CD4-positive, alpha-beta T cell treated with Interleukin-15 for 1 hour (primary cell): Measurements from ENCODE around the gene SIK1.
"Not testable (repeated sequence)": the region's sequence is repeated elsewhere in the genome, so short reads cannot be mapped to it uniquely, and the experiment has no call there.

ENCODE experiments used
- DNase-seq: peaks from one replicate; pipeline ENCODE4 v3.0.0-alpha.2; 2020

The SIK1 gene

DNA sequence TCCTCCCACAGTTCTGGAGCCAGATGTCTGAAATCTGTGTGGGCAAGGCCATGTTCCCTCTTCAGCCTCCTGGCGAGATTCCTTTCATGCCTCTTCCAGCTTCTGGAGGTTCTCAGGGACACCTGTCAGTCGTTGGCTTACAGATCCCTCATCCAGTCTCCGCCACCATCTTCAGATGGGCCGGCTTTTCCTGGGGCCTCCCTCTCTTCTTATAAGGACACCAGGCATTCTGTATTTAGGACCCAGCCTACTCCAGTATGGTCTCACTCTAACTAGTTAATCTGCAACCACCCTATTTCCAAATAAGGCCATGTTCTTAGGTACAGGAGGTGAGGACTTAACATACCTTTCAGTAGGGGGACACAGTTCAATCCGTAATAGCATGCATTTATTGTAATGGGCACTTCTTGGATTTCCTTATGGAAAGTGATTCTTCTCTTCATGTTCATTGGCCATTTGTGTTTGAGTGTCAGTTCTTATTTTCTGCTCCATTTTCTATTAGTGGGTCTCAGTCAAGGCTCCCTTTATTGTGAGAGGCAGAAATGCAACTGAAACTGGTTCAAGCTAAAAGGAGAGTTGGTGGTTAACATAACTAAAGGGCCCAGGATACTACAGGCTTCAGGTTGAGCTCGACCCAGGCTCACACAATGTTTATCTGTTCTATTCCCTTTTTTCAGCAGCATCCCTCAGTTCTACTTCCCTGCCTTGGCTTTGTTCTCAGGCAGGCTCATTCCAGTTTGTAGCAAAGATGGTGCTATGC, 12.6 kb upstream of the SIK1 start:
- not testable (repeated sequence) for DNase-seq

DNA sequence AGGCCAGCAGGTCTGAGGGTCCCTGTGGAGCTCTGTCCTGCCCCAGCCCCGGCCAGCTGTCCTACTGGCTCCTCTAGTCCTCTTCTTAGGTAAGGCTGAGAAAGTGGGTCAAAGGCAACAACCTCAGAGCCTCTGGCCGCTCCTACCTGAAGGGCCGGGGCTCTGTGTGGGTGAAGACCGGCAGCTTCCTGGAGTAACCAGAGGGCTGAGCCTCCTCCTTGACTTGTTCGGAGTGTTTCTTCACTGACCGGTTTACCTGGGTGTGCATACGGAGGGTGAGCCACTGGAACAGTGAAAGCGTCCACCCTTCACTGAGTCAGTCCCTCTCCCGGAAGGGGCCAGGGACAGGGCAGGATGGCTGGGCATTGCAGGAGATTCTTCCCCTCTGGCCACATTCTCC, 9.3 kb upstream of the SIK1 start:
- DNase-seq = not testable (repeated sequence)

DNA sequence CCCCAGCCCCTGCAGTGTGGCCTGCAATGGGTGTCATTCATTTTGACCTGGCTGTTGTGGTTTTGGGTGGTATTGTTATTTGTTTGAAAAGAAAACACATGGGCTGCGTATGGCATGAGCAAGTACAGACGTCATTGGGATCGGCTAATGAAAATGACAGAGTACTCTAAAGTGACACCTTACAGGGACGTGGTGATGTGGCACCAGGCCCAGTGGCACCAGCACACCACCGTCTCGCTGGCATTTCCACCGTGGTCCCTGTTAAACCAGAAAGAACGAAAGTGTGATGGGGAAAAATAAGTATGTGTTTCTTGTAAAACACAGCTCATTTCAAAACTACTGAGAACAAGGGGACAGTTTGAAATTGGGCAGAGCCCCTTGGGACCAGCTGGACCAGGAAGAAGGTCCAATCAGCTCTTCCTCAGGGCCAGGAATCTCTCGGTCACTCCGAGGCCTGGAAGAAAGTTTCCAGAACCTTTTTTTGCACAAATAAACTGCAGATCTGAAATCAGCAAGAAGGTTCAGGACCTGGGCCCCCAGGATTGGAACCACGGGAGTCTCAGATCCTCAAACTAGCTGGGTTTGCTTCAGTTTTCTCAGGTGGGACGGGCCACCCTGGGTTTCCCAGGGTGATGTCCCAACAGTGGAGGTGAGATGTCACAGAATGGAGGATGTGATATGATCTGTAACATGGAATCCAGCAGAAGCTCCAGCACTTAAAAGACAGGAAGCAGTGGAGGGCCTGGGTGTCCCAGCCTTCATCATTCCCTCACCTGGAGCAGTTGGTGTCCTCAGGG, 6.6 kb upstream of the SIK1 start:
- not testable (repeated sequence) for DNase-seq

DNA sequence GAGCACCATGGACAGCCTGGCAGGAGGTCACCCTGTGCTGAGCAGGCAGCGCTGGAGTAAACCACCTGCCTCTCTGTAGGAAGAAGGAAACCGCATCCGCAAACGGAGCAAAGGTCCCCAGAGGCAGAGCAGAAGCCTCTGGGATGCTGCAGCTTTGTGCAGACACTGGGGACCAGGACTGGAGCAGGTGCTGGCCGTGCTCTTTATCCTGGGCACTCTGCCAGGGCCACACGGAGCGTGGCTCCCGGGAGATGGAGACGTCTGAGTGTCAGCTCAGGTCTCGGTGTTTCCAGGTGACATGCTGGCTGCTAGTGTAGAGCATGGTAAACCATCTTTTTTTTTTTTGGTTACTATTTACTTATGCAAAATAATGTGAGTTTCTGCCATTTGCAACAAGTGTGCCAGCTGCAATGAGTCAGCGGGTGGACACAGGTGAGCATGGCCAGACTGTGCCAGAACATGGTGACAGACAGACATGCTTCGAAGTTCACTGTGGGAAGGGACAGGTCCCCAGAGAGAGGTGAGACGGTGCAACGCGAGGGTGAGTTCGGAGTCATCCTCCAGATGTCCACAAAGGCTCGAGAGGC, 4.0 kb upstream of the SIK1 start:
- not testable (repeated sequence) for DNase-seq

DNA sequence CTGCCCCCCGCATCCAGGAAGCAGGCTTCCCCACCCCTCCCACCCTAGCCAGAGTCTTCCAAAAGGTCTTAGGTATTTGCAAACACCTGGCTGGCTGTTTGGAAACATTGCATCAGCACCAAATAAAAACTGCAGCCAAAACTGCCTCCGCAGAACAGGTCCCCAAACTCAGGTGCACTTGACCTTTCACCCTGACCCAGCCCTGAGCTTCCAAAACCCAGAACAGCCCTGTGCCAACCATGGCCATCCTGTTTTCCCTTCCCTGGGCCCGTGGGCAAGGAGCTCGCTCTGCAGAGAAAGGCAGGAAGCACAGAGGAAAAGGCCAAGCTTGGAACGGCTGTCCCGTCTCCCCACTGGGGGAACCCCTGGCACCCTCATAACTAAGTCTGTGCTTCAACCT, 2.0 kb upstream of the SIK1 start:
- DNase-seq = not testable (repeated sequence)

DNA sequence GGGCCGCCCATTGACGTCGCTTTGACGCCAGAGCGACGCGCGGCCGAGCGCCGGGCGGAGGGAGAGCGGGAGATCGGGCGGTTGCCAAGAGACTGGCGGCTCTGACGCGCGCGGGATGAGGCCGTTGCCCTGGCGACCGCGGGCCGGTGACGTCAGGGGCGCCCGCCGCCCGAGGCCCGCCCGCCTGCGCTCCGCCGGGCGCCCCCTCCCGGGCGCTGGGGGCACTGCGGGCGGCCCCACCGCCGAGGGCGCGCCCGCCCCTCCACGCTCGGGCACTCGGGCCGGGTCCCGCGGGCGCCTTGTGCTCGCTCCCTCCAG, 270 bp upstream of the SIK1 start:
- DNase-seq = not testable (repeated sequence)

DNA sequence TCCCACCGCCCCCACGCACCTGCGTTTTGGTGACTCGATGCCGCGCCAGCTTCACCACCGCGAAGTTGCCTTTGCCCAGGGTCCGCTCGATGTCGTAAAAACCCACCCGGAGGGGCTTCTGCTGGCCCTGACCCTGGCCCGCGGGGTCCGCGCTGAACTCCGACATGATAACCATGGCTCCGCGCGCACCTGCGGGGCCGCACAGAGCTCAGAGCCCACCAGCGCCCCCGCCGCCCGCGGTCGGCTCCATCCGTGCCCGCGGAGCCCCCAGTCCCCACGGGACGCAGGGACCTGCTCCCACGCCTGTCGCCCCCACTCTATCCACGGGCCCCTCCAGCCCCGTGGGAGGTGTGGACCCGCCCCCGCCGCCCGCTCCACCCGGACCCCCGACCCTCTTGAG, 927 bp downstream of the SIK1 start:
- not testable (repeated sequence) for DNase-seq

DNA sequence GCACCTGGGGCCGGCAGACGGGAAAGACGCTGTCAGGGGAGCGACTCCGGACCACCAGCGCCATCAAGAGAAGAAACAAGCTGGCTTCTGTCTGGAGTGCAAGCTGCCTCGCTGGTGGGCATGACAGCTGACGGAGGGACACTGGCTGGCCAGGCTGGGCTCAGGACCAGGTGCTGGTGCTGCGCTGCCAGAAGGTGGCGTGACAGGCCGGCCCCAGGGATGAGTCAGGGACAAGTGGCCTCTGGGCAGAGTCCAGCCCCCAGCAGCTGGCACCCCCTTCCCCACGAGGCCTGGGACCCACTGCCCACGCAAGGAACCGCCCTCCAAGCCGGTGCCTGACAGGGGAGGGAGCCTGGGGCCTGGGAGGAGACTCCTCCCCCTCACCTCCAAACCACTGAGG, 7.5 kb downstream of the SIK1 start:
- not testable (repeated sequence) for DNase-seq

DNA sequence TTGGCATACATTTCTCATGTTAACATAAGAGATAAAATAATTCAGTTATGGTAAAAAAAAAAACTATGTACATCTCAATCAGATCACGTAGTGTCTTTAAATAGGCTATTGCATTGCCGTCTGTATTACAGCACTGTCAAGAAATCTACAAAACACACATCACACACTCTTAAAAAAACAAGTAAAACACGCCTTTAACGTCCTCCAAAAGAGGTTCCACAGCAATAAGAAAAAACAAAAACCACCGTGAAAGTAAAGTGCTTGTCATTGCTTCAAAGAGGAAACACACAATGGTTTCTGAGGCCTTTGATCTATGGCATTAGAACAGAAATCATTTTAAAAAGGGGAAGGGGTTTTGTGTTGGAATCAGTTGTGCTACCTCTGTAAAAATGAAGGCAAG, 12.4 kb downstream of the SIK1 start:
- DNase-seq = not testable (repeated sequence)

DNA sequence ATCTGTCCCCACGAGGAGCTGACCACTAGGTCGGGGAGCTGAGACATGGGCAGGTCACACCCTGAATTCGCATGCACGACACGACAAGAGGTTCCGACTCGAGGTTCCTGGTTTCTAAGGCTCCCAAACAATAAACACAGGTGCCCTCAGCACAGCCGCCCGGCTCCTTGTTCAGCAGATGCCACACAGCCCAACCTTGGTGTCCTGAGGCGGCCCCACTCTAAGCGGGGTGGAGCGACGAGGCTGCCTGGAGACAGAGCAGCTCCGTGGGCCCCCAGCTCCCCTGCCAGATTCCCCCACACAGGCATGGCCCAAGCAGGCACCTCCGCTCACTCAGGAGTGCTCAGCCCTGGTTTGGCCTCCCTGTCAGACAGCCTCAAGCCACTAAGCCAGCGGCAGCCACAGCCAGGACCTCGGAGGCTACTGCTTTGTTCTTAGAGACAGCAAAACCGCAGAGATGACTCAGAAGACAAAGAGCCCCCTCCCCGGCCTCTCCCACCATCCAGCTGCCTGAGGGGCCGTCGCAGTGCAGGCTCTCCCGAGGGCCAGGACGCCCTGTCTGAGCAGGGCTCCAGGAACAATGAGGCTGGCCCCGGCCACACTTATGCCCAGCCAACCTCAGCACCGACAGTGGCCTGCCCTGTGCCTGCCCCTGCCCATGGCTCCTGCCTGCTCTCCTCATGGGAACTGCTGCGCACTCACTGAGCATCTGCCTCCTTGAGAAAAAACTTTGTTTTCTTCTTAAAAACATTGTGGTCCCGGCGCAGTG, 14.7 kb downstream of the SIK1 start:
- DNase-seq = not testable (repeated sequence)

DNA sequence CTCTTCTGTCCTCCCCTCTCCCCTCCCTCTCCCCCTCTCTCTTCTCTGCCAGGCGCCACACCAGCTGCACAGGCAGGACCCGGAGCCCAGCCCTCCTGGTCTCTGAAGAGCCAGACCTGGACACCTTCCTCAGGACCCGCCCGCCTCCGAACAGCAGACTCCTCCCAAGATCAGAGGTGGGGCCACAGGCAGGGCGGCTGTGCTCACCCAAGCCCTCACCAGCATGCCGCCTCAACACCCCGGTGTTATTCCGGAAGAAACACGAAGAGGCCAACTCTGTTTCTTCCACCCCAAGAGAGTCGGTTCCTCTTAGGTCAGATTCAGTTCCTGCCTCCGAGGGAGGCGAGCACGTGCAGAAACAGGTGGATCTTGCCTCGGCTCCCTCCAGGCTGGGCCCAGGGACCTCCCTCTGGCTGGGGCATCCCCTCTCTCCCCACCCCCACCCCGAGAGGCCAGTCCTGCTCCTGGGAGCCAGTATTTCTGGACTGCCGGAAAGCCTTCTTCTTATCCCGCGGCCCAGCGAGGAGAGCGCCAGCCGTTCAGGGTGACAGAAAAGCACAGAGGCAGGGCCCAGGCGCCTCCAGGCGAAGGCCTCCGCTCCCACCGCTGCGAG, 16.4 kb downstream of the SIK1 start:
- DNase-seq = not testable (repeated sequence)

DNA sequence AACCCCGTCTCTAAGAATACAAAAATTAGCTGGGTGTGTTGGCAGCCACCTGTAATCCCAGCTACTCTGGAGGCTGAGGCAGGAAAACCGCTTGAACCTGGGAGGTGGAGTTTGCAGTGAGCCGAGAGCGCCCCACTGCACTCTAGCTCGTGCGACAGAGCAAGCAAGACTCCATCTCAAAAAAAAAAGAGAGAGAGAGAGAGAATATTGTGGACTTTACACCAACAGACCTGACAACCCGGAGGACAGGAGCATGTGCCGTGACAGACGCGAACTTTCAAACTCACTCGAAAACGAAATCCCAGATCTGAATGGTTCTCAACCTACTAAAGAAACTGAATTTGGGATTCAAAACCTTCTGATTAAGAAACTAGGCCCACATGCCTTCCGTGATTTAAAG, 19.8 kb downstream of the SIK1 start:
- not testable (repeated sequence) for DNase-seq

DNA sequence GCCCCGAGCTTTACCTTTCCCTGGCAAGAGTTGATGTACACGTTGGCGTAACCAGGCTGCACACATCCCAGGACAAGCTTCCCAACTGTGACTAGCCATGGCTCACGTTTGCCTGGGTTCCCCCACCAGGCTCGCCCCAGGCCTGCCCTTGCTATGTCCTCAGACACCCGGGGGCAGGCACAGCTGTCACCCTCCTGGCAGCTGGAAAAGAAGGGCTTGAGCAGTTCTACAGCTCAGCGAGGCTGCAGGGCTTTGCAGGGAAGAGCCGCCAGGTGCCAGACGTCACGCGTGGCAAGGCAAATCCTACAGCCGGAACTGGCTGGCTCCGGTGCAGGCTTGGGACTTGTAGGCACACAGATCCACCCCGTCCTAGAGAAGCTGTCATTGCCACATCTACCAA, 22.5 kb downstream of the SIK1 start:
- not testable (repeated sequence) for DNase-seq

DNA sequence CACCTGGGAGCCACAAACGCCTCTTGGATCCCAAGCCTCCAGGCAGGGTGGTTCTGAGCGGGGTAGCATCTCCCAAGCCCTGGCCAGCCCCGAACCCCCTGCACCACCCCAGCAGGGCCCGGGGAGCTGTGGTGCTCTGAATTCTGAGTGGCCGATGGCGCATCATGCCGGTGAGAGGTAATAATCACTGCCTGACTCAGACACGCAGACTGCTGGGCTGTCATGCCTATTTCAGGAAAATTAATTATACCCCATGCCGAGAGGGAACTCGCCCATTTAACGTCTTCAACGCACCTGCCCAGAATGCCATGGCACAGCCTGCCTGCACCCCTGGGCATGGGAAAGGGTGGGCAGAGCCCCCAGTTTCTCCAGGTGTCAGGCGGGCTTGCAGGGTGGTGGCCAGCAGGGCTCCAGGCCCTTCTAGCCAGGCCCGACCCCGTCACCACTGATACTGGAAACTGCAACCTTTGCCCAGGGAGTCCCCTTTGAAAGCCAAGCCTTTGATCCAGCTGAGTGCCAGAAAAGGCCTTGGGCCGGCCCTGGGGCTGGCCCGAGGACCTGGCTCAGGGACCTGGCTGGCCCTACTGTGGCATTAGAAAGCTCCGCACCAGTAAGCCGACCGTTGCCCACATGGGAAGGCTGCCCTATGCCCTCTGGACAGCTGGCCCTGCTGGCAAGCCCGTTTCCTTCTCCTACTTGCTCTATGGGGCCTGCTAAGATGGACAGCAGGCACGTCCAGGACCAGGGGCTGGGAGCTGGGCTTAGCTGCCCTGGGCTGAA, 23.1 kb downstream of the SIK1 start:
- not testable (repeated sequence) for DNase-seq

DNA sequence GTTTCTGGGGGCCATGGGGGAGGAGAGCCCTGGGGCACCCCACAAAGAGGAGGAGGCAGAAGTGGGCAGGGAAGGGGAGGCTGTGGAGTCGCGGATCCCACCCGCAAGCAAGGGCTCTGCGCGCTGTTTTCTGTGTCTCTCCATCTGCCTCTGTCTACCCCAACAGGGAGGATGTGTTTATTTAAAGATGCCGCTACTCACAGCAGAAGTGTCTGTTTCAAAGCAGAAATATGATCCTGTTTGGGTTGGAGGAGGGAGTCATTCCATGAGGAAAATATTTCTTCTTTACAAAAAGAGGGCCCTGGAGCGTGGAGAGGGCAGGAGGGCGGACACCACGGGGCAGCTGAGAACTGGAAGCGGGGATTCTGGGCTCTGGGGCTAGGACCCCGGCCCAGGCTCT, 25.8 kb downstream of the SIK1 start:
- DNase-seq = not testable (repeated sequence)

DNA sequence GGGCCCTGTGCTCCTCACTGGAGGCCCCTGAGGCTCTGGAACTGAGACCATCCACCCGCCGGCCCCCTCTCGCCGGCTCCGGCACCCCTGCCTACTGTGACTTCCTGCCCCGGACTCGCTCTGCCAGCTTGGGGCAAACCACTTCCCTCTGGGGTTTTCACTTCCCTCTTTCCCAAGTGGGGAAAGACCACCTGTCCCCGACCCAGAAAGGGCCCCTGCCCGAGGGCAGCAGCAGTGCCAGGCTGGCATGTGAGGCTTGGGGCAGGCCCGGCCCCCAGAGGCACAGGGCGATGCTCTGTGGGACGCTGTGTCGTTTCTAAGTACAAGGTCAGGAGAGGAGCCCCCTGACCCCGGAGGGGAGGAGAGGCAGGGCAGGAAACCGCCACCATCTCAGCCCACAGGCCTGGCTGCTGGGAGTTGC, 27.3 kb downstream of the SIK1 start:
- not testable (repeated sequence) for DNase-seq

DNA sequence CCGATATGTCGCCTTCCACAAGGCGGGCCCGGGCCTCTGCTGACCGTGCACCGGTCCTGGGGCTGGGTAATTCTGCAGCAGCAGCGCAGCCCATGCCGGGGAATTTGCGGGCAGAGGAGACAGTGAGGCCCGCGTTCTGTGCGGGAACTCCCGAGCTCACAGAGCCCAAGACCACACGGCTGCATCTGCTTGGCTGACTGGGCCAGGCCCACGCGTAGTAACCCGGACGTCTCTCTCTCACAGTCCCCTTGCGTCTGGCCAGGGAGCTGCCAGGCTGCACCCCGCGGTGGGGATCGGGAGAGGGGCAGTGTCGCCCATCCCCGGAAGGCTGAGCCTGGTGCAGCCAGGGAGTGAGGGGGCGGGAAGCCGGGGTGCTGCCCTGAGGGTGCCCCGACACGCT, 27.8 kb downstream of the SIK1 start:
- DNase-seq = not testable (repeated sequence)

DNA sequence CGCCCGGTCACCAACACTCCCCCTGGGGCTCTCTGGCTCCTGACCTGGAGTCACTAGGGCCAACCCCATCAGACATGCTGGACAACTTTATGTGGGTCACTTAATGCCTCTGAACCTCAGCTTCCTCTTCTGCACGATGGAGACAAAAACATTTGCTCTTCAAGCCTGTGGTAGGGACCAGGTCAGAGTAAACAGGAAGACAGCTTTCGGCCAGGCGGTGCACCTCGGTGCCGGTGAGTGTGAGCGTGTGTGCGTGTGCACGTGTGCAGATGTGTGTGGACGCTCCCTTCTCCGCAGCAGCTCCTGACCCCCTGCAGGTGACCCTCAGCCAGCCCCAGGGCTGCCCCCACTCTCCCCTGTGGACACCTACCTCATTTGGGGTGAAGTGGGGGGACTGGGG, 28.4 kb downstream of the SIK1 start:
- DNase-seq = not testable (repeated sequence)

DNA sequence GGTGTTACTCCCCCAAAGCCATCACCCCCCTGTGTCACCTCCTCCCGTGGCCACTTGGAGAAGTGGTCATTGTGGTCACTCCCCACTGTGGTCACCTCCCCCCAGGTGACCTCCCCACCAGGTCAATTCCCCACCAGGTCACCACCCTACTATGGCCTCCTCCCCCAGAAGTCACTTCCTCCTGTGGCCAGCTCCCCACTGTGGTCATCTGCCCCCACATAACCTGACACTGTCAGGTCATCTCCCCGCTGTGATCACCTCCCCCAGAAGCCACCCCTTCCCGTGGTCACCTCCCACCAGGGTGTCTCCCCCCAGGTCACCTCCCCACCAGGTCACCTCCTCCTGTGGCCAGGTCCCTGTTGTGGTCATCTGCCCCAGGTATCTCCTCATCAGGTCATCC, 28.9 kb downstream of the SIK1 start:
- DNase-seq = not testable (repeated sequence)

DNA sequence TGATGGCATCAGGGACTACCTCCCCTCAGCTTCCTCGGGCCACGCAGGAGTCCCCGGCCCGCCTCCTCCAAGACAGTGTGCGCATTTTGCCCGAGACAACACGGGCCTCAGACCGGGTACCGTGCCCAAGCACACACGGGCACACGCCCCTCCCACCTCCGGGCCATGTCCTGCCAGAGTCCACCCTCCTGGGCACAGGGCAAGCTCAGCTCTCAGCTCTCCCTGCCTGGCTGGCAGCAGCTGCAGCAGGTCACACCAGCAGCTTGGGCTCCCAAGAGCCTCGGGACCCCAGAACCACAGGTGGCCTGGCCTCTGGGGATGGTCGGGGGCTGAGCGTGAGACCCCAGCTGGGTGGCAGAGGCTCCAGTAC, 29.5 kb downstream of the SIK1 start:
- not testable (repeated sequence) for DNase-seq

DNA sequence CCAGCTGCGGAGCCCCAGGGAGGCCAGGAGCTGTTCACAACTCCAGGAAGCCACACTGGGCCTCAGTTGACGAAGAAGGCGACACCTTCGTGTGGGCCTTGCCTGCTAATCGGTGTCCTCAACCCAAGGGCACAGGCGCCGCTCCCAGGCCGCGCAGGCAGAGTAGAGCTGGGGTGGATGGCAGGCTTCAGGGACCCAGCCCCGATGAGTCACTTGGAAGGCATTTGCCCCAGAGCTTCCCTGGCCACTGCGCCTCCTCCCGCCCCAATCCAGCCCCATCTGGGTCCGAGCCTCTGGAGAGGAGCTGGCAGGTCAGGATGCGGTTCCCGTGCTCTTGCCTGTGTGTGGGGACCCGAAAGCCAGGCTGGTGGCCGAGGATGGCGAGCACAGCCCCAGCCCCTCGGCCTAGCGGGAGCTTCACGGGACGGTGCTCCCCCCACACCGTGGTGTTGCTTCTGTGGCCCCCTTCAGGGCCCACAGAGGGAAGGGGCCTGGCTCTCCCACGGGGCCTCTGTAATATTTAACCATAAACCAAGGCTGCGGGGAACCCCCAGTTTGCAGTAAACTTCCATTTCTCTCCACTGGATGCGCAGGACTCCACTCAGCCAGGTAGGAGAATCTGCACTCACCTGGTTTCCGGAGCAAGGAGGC, 30.0 kb downstream of the SIK1 start:
- not testable (repeated sequence) for DNase-seq
